ENCODE measurements around the gene AUTS2.
A peak's percentile ranks its signal among the peaks of the same experiment; 100 is the strongest.

The AUTS2 gene

GRCh38 chr7:69598081-69598486 lies at the start of gene AUTS2:
Gene AUTS2, plus strand, starts transcription at chr7:69598475. Its CDS starts 1,179 bp downstream, at chr7:69599654.
- DNase-seq (ENCODE audit: low spot score): peak; percentile 91

GRCh38 chr7:69550991-69551390 lies 47.3 kb upstream of the AUTS2 start:
- DNase-seq (ENCODE audit: low spot score): no peak

DNA sequence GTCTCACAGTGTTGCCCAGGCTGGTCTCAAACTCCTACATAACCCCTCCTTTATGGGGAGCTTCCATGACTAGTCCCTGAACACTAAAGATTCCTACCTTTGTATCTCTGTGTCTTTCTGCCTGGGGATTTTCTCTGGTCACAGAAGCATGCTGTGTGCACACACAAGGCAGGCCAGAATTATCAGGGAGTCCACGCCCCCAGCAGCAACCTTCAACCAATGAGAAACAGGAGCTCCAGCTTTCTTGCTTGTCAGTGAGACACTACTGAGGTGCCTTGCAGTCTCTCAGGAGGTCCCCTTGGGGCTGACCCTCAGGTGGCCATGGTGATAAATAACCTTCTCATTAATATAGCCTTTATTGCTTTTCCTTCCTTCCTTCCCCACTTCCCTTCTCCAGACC lies 45.1 kb upstream of the AUTS2 start:
- no peak for DNase-seq (ENCODE audit: low spot score)

DNA sequence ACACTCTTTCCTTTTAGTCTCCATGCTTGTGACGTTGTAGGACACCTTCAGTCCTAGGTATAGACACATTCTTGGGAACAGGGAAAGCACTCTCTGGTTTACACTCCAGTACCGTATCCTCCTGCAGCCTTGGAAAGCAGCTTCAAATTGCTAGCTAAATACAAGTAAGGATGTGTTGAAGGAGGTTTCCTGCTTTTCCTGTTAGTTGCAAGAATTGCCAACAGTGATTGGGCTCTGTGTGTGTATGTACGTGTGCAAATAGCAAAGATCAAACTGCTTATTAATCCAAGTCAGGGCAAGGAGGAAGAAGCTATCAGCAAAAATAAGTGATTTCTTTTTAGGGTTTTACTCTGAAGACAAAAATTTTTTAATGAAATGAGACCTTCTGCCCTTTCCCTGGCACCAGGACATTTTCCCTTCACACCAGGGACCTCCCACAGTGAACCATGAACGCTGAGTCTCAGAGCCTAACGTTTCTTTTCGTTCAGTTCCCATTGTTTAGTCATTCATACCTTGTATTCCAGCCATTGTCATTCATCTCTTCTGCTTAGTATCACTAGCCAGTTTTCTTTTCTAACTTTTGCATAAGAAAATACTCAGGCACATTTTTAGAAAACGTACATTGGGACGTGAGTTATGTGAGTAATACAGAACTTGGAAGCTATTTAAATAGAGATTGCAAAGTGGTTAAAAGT lies 36.9 kb upstream of the AUTS2 start:
- no peak for DNase-seq (ENCODE audit: low spot score)

DNA sequence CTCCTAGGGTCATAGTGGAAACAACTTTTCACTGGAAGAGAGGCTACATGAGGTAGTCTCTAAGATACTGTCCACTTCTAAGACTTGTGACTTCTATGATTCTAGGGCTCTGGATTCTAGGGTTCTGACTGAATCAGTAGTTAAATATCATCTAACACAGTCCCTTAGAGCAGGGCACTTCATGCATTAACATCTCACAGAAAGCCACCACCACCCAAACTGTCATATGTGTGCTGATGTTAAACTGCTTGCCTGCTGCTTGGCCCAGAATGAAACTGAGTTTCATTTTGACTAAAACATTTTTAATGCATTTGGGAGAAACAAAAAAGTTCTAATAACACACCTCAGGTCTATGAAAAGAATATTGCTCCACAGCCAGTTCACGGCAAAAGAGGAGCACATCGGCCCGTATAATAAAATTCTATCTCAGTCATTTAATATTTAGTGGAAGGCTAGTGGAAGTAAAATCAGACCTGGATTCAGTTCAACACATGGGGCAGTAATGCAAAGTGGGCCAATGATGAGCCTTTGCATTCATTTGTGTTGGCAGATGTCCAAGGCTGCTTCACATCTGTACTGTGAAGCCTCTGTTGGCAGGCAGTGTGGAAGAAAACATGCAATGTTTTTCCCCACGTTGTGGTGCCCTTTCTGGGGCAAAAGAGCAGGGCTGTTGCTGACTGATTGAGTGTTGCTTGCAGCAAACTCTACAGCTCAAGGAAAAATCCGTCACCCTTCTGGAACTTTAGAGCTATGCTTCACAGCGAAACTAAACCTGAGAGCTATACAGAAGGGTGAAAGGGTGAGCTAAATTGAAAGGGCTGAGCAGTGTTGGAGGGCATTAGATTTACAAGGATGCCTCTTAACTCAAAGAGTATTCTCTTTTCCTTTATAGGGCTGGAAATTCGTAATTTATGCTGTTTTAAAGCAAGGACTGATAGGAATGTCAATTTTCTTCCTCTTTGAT lies 33.5 kb upstream of the AUTS2 start:
- DNase-seq (ENCODE audit: low spot score): peak; percentile 63

DNA sequence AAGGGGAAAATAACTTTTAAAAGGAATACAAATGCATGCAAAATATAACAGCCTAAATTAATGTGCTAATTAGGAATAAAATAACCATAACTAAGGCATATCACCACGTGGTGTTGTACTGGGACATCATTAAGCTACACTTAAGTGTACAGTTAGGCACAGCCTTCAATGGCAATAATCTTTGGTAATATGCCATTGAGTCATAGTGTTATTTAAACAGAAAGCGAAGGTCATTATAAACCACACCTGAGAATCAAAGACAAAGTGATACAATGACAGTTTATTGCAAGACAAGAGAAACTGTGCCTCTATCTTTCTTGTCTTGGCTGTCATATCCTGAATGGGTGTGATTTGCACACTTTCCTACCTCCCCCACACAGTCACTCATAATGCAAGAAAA lies 30.5 kb upstream of the AUTS2 start:
- no peak for DNase-seq (ENCODE audit: low spot score)

GRCh38 chr7:69568266-69568665 lies 30.0 kb upstream of the AUTS2 start:
- no peak for DNase-seq (ENCODE audit: low spot score)

- DNase-seq (ENCODE audit: low spot score): no peak
Measured at GRCh38 chr7:69575651-69576050, 22.6 kb upstream of the AUTS2 start.

- peak; percentile 33 for DNase-seq (ENCODE audit: low spot score)
Measured at GRCh38 chr7:69577221-69577620, 21.1 kb upstream of the AUTS2 start.

DNA sequence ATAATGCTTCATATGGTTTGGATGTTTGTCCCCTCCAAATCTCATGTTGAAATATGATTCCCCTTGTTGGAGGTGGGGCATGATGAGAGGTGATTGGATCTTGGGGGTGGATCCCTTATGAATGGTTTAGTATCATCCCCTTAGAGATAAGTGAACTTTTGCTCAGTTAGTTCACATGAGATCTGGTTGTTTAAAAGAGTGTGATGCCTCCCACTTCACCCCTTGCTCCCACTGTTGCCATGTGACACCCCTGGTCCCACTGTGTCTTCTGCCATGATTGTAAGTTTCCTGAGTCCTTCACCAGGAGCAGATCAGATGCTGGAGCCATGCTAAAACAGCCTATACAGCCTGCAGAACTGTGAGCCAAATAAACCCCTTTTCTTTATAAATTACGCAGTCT lies 13.1 kb upstream of the AUTS2 start:
- no peak for DNase-seq (ENCODE audit: low spot score)

- DNase-seq (ENCODE audit: low spot score): no peak
Measured at GRCh38 chr7:69586321-69586720, 12.0 kb upstream of the AUTS2 start.

- DNase-seq (ENCODE audit: low spot score): no peak
Measured at GRCh38 chr7:69588773-69589172, 9.5 kb upstream of the AUTS2 start.

GRCh38 chr7:69591805-69592204 lies 6.5 kb upstream of the AUTS2 start:
- DNase-seq (ENCODE audit: low spot score): no peak

GRCh38 chr7:69593511-69593910 lies 4.8 kb upstream of the AUTS2 start:
- DNase-seq (ENCODE audit: low spot score): no peak

- DNase-seq (ENCODE audit: low spot score): no peak
Measured at GRCh38 chr7:69595415-69595814, 2.9 kb upstream of the AUTS2 start.

DNA sequence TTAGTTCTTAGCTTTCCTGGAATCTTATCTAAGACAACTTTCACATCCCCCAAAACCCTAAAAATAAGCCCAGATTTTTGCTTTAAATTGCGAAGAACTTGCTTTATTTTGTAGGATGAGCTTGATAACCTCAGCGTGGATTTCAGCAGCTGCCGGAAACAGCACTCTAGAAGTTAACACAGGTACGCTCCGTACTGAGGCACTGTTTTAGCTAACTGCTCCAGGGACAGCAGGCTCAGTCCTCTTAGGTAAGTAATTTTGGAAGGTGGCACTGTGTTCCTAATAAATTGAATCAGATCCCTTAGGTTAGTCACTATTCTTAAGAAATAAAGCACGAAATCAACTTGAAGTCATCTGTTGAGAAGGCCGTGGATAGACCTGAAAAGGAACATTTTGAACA lies 2.2 kb upstream of the AUTS2 start:
- no peak for DNase-seq (ENCODE audit: low spot score)

GRCh38 chr7:69596723-69597277 lies 1.5 kb upstream of the AUTS2 start:
- peak; percentile 6 for DNase-seq (ENCODE audit: low spot score)

DNA sequence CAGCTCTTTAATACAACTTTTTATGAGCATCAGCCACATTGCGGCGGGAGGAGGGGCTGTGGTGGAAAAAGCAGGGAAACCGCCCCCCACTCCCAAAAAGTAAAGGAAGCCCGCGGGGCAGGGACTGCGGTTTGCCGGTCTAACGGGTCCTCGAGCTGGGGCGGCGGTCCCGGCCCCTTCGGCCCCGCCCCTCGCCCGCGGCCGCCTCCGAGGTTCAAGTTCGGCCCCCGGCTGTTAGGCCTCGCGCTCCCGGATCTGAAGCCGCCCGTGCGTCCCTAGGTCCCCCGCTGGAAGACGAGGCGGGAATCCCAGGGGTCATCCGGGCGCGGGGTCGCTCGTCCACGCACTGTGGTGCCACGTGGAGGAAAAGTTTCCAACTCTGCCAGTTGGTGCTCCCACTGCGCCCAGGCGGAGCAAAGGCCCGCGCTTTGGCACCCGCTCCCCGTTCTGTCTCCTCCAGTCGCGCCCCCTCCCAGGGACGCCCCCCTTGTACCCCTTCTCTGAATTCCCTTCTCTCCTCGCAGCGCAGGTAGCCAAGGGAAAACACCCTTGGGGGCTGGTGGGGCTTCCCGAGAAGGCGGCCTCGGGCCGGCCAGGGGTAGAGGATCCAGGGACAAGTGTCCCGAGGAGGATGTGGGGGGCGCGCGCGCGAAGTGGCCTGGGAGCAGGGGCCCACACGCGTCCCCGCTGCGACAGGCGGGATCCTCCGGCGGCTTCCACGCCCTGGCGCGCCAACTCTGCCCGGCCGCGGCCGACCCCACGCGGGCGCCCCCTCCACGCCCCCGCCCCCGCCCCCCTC lies 798 bp upstream of the AUTS2 start:
- no peak for DNase-seq (ENCODE audit: low spot score)

- DNase-seq (ENCODE audit: low spot score): peak; percentile 35
Measured at GRCh38 chr7:69598487-69599285, 411 bp downstream of the AUTS2 start.

GRCh38 chr7:69599286-69599954 lies 1.1 kb downstream of the AUTS2 start:
- DNase-seq (ENCODE audit: low spot score): peak; percentile 18
